Nephron progenitor cell (in vitro differentiated cells): ENCODE results near the gene TBC1D14.

Experiments used
- DNase-seq: peaks from one replicate; pipeline ENCODE4 v3.0.0; 2021
- H3K27ac Mint-ChIP-seq: 2 replicates; pipeline ENCODE4 v1.8.0; 2021; ENCODE audit warnings: mild to moderate bottlenecking, moderate library complexity, mixed read lengths
- H3K27me3 Mint-ChIP-seq: 2 replicates; pipeline ENCODE4 v1.8.0; 2021; ENCODE audit warnings: mild to moderate bottlenecking, low read depth, mixed read lengths; ENCODE audit not compliant: poor library complexity
- H3K36me3 Mint-ChIP-seq: 2 replicates; pipeline ENCODE4 v1.8.0; 2021; ENCODE audit warnings: low read depth, mixed read lengths
- H3K4me1 Mint-ChIP-seq: 2 replicates; pipeline ENCODE4 v1.8.0; 2021; ENCODE audit warnings: mixed read lengths
- H3K4me3 Mint-ChIP-seq: 2 replicates; pipeline ENCODE4 v1.8.0; 2021; ENCODE audit warnings: mild to moderate bottlenecking, moderate library complexity, mixed read lengths
- H3K9me3 Mint-ChIP-seq: 2 replicates; pipeline ENCODE4 v1.8.0; 2021; ENCODE audit warnings: mild to moderate bottlenecking, moderate library complexity, mixed read lengths
- TF ChIP-seq, protein P1 (sequence below): fragments of 200-600 bp; sonication (generic); IDR thresholded peaks from 2 replicates; pipeline ENCODE4 v1.5.0; 2021; ENCODE audit warnings: antibody characterized with exemption

TBC1D14 gene

DNA sequence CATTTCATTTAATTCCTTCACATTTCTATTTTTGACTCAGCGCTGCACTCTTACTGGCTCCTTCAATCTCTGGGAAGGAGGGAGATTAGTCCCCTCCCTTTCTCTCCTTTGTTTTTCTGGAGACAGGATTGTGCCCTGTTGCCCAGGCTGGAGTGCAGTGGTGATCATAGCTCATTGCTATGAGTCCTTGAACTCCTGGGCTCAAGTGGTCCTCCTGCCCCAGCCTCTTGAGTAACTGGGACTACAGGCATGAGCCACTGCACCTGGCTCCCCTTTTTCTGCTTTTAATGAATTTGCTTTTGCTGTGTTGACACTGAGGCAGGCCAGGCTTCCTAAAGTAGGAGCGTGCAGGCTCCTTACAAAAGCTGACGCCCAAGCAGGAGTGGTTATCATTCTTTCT is 10.5 kb downstream of the TBC1D14 start:
- TF ChIP-seq, protein P1, sequence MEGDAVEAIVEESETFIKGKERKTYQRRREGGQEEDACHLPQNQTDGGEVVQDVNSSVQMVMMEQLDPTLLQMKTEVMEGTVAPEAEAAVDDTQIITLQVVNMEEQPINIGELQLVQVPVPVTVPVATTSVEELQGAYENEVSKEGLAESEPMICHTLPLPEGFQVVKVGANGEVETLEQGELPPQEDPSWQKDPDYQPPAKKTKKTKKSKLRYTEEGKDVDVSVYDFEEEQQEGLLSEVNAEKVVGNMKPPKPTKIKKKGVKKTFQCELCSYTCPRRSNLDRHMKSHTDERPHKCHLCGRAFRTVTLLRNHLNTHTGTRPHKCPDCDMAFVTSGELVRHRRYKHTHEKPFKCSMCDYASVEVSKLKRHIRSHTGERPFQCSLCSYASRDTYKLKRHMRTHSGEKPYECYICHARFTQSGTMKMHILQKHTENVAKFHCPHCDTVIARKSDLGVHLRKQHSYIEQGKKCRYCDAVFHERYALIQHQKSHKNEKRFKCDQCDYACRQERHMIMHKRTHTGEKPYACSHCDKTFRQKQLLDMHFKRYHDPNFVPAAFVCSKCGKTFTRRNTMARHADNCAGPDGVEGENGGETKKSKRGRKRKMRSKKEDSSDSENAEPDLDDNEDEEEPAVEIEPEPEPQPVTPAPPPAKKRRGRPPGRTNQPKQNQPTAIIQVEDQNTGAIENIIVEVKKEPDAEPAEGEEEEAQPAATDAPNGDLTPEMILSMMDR = no peak
- Mint-ChIP-seq H3K4me3 (no peak overlapping the region), H3K27ac (no peak overlapping the region), H3K9me3 (no peaks in the 10 kb centered on the region), H3K27me3 (peaks cover 3% of the 10 kb centered on the region), H3K36me3 (peaks cover 21% of the 10 kb centered on the region), H3K4me1 (peaks cover 55% of the 10 kb centered on the region)
- DNase-seq = no peak

DNA sequence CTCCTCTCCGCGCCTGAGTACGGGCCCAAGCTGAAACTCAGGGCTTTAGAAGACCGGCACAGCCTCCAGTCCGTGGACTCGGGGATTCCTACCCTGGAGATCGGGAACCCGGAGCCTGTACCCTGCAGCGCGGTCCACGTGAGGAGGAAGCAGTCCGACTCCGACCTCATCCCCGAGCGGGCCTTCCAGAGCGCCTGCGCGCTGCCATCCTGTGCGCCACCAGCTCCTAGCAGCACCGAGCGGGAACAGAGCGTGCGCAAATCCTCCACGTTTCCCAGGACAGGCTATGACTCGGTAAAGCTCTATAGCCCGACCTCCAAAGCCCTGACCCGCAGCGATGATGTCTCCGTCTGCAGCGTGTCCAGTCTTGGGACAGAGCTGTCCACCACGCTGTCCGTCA is 13.9 kb downstream of the TBC1D14 start:
- no peak for DNase-seq
- peaks cover 33% of the 10 kb centered on the region for H3K36me3 Mint-ChIP-seq
- TF ChIP-seq, protein P1 = no peak
- H3K9me3 Mint-ChIP-seq = no peaks in the 10 kb centered on the region
- no peak overlapping the region for H3K27ac Mint-ChIP-seq
- peaks cover 56% of the 10 kb centered on the region for H3K4me1 Mint-ChIP-seq
- no peak overlapping the region for H3K4me3 Mint-ChIP-seq
- peaks cover 11% of the 10 kb centered on the region for H3K27me3 Mint-ChIP-seq

DNA sequence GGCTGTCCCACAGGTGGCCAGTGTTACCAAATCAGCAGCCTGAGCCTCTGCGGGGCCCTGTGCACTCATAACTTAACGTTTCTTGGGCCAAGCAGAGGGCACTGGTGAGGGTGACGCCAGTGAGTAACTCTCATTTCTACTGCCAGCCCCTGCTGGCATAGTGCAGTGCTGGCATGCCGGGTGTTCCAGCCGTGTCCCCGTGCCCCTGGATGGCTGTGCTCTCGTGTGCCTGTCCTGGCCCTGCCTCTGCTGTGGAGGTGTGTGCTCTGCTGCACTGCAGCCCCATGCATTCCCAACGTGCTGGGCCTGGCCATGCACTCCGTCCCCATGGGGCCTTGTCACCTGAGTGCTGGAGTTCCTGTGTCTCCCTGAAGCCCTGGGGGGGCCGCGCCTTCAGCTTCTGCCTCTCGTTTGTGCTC is 14.7 kb downstream of the TBC1D14 start:
- peaks cover 11% of the 10 kb centered on the region for H3K27me3 Mint-ChIP-seq
- peaks cover 33% of the 10 kb centered on the region for H3K36me3 Mint-ChIP-seq
- H3K4me3 Mint-ChIP-seq = no peak overlapping the region
- H3K27ac Mint-ChIP-seq = no peak overlapping the region
- TF ChIP-seq, protein P1 = no peak
- no peaks in the 10 kb centered on the region for H3K9me3 Mint-ChIP-seq
- no peak for DNase-seq
- H3K4me1 Mint-ChIP-seq = peaks cover 61% of the 10 kb centered on the region

DNA sequence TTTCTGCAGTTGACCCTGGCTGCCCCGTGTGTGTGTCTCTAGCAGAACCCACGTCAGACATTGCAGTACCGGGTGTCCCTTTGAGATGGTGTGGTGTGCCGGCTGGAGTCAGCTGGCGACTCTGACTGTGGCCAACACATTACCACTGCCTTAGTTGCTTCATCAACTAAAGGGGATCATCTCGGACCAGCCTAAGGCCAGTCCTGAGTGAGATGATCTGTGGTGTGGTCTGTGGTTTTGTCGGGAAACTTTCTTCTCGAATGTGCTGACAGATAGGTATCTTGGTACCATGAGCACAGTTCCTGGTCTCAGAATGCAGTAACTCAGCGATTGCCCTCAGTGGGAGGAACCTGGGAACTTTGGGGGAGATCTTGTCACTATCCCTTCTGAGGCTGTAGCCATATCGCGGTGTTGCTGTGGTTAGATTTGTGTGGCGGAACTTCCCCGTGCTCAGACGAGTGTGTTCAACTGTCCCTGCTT is 15.8 kb downstream of the TBC1D14 start:
- H3K4me1 Mint-ChIP-seq = peaks cover 67% of the 10 kb centered on the region
- peaks cover 11% of the 10 kb centered on the region for H3K27me3 Mint-ChIP-seq
- no peak overlapping the region for H3K27ac Mint-ChIP-seq
- no peaks in the 10 kb centered on the region for H3K9me3 Mint-ChIP-seq
- no peak for DNase-seq
- TF ChIP-seq, protein P1 = no peak
- H3K4me3 Mint-ChIP-seq = no peak overlapping the region
- peaks cover 33% of the 10 kb centered on the region for H3K36me3 Mint-ChIP-seq

DNA sequence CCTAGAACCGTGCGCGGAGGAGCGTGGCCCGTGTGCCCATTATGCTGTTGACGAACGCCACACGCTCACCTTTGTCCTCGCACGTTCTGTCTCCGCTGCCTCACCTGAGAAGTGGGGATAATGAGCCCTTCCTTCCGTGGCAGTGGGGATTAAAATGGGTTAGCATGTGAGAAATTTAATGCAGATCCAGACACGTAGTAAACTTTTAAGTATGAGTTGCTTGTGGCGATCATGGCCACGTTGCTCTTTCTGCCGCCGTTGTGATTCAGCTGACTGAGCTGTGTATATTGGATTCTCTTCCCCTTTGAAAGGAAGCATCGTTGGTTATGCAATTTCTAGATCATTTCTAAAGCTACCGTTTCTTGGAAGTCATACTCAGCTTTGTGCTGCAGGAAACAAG is 16.5 kb downstream of the TBC1D14 start:
- Mint-ChIP-seq H3K4me1 (peaks cover 63% of the 10 kb centered on the region), H3K27me3 (peaks cover 9% of the 10 kb centered on the region), H3K4me3 (no peak overlapping the region), H3K9me3 (no peaks in the 10 kb centered on the region), H3K36me3 (peaks cover 33% of the 10 kb centered on the region), H3K27ac (no peak overlapping the region)
- no peak for DNase-seq
- TF ChIP-seq, protein P1 = no peak

DNA sequence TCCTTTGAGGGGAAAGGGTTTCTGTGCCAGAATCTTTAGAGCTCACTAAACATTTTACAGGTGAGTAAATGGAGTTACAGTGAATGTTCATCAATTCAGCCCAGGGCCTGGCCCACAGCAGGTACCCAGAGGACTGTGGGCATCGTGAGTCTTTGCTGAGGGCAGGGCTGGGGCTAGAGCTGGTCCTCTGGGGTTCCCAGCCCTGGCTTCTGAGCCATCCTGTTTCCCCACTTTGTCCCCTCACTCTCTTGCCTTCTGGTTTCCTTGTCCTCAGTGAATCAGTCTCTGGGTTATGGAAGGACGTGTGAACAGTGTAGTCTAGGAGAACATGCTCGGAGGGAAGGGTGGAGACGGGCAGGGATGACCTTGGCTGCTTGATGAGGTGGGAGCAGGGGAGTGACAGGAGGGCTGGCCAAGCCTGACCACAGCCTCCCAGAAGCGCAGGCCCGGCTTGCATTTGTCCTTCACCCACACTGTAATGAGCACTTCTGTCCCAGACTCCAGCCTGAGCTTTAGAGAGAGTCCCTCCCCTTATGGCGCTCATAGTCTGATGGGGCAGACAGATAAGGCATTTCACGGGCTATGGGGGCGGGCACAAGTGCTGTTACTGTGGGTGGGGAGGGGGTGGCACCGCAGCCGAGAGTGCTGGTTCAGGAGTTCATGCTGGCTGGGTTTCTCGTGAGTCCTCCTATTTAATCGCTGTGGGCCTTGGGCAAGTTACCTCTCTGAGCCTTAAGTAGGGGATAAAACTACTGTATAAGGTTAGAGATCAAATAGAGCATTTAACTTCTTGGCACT is 17.3 kb downstream of the TBC1D14 start:
- no peak overlapping the region for H3K27ac Mint-ChIP-seq
- H3K4me1 Mint-ChIP-seq = peaks cover 68% of the 10 kb centered on the region
- peak; percentile 31 for DNase-seq
- H3K4me3 Mint-ChIP-seq = peak overlapping the region; percentile 23
- peaks cover 4% of the 10 kb centered on the region for H3K9me3 Mint-ChIP-seq
- H3K36me3 Mint-ChIP-seq = peaks cover 38% of the 10 kb centered on the region
- H3K27me3 Mint-ChIP-seq = peaks cover 9% of the 10 kb centered on the region
- TF ChIP-seq, protein P1 = no peak
